ENCODE measurements around the gene TGDS. TPM values are rescaled to one million over a fixed set of nuclear protein-coding genes. Genes with fewer than 3 reads are reported as not detected.
"Not testable (repeated sequence)": the region's sequence is repeated elsewhere in the genome, so short reads cannot be mapped to it uniquely, and the experiment has no call there.

Gene TGDS
- total RNA-seq: 1 to 10 TPM; 7.8 to 8.3 TPM
- long read RNA-seq, partial matches to known transcripts: 1 of 6 reads
- long read RNA-seq, other reads (novel, unspliced or antisense): 2 of 6 reads

- peak; percentile 95 for DNase-seq
- ATAC-seq: peak; percentile 99
- intact Hi-C loops (cut with DNase I, micrococcal nuclease): no loop called here
Measured at GRCh38 chr13:94595950-94596574, at the start of gene TGDS. Gene TGDS (minus strand): TSS chr13:94596152. CDS start chr13:94596136, 16 bp downstream.

- ATAC-seq (peak; percentile 59), DNase-seq (no peak)
- intact Hi-C loops (cut with DNase I, micrococcal nuclease): no loop called here
Measured at GRCh38 chr13:94641409-94641941, 45.5 kb upstream of the TGDS start.

GRCh38 chr13:94640721-94641120, 44.8 kb upstream of the TGDS start:
- ATAC-seq (no peak), DNase-seq (no peak)
- intact Hi-C loops (cut with DNase I, micrococcal nuclease): no loop called here

GRCh38 chr13:94637677-94638076, 41.7 kb upstream of the TGDS start:
- DNase-seq; ATAC-seq; intact Hi-C loops (cut with DNase I, micrococcal nuclease): not testable (repeated sequence)

GRCh38 chr13:94636942-94637578, 41.1 kb upstream of the TGDS start:
- intact Hi-C loops (cut with DNase I, micrococcal nuclease): no loop called here
- DNase-seq (no peak), ATAC-seq (no peak)

GRCh38 chr13:94636096-94636495, 40.1 kb upstream of the TGDS start:
- intact Hi-C loops (cut with DNase I, micrococcal nuclease); DNase-seq; ATAC-seq: not testable (repeated sequence)

- intact Hi-C loops (cut with DNase I, micrococcal nuclease): no loop called here
- no peak for DNase-seq
- ATAC-seq: no peak
Measured at GRCh38 chr13:94632226-94632980, 36.5 kb upstream of the TGDS start.

- DNase-seq (no peak), ATAC-seq (no peak)
Measured at GRCh38 chr13:94630858-94631257, 34.9 kb upstream of the TGDS start.

GRCh38 chr13:94623316-94623715, 27.4 kb upstream of the TGDS start:
- ATAC-seq (no peak), DNase-seq (no peak)
- intact Hi-C loops (cut with DNase I, micrococcal nuclease): no loop called here

More at GRCh38 chr13:94630858-94631257, 34.9 kb upstream of the TGDS start:
- intact Hi-C loops (cut with DNase I, micrococcal nuclease): no loop called here

- DNase-seq (no peak), ATAC-seq (no peak)
- intact Hi-C loops (cut with DNase I, micrococcal nuclease): no loop called here
Measured at GRCh38 chr13:94622344-94622743, 26.4 kb upstream of the TGDS start.

GRCh38 chr13:94620286-94620896, 24.4 kb upstream of the TGDS start:
- intact Hi-C loops (cut with DNase I, micrococcal nuclease): no loop called here
- DNase-seq: peak in 1 of 2 donors; percentile 32
- peak; percentile 80 for ATAC-seq

- DNase-seq: no peak
- intact Hi-C loops (cut with DNase I, micrococcal nuclease): loop anchor here in 1 of 2 donors (2.0 kb wide), 1 partner anchor 183 kb away; no protein-coding TSS in a partner anchor
- peak; percentile 58 for ATAC-seq
Measured at GRCh38 chr13:94617389-94618000, 21.5 kb upstream of the TGDS start.

GRCh38 chr13:94613051-94613450, 17.1 kb upstream of the TGDS start:
- no peak for DNase-seq
- ATAC-seq: no peak
- intact Hi-C loops (cut with DNase I, micrococcal nuclease): no loop called here

- ATAC-seq (no peak), DNase-seq (no peak)
- intact Hi-C loops (cut with DNase I, micrococcal nuclease): no loop called here
Measured at GRCh38 chr13:94612050-94612449, 16.1 kb upstream of the TGDS start.

- no peak for DNase-seq
- intact Hi-C loops (cut with DNase I, micrococcal nuclease): no loop called here
- ATAC-seq: no peak
Measured at GRCh38 chr13:94610475-94610874, 14.5 kb upstream of the TGDS start.

- intact Hi-C loops (cut with DNase I, micrococcal nuclease): no loop called here
- ATAC-seq: no peak
- DNase-seq: no peak
Measured at GRCh38 chr13:94609196-94609595, 13.2 kb upstream of the TGDS start.

- intact Hi-C loops (cut with DNase I, micrococcal nuclease): no loop called here
- no peak for ATAC-seq
- no peak for DNase-seq
Measured at GRCh38 chr13:94608586-94608985, 12.6 kb upstream of the TGDS start.

GRCh38 chr13:94607939-94608338, 12.0 kb upstream of the TGDS start:
- ATAC-seq (no peak), DNase-seq (no peak)
- intact Hi-C loops (cut with DNase I, micrococcal nuclease): no loop called here

GRCh38 chr13:94607056-94607455, 11.1 kb upstream of the TGDS start:
- intact Hi-C loops (cut with DNase I, micrococcal nuclease): no loop called here
- DNase-seq: no peak
- ATAC-seq: no peak

Data from left colon (tissue), 2 donors.